ENCODE measurements around the gene LEFTY2. TPM values are rescaled to one million over a fixed set of nuclear protein-coding genes. Genes with fewer than 3 reads are reported as not detected.

The LEFTY2 gene, protein sequence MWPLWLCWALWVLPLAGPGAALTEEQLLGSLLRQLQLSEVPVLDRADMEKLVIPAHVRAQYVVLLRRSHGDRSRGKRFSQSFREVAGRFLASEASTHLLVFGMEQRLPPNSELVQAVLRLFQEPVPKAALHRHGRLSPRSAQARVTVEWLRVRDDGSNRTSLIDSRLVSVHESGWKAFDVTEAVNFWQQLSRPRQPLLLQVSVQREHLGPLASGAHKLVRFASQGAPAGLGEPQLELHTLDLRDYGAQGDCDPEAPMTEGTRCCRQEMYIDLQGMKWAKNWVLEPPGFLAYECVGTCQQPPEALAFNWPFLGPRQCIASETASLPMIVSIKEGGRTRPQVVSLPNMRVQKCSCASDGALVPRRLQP
- total RNA-seq, result not detected in 2 replicates

DNA sequence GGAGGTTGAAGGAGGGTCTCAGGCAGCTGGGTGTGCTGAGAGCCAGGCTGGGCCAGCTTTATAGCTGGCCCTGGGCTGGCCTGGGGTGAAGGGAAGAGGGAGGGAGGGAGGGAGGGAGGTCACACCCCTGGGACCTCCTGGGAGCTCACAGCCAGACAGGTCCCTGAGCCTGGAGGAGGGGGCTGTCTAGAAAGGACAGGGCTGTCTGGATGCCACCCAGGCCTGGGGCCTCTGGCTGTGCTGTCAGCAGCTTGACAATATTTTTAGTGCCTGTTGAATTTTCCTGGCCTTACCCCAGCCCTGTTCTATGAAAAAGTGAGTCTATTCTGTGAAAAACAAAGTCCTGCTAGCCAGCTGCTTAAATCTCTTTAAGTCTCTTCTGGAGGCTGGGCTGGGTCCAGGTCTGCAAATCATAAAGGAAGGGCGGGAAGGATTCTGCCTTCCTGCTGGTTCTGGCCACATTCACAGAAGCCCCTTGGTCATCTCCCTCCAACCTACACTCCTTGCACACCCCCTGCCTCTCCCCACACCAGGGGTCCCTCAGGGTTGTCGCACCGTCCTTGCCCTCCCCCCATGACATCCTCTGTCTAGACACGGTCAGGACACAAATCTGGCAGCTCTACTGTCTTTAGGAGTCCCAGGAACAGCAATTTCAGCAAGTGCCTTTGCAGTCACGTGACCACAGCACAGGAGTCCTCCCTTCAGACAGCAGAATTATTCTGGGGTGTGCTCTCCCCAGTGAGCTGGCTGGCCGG lies at the start of gene LEFTY2:
Gene LEFTY2, minus strand, starts transcription at position 34 of the 755 bp plus-strand sequence. CDS start 80 bp downstream, outside the sequence.

DNA sequence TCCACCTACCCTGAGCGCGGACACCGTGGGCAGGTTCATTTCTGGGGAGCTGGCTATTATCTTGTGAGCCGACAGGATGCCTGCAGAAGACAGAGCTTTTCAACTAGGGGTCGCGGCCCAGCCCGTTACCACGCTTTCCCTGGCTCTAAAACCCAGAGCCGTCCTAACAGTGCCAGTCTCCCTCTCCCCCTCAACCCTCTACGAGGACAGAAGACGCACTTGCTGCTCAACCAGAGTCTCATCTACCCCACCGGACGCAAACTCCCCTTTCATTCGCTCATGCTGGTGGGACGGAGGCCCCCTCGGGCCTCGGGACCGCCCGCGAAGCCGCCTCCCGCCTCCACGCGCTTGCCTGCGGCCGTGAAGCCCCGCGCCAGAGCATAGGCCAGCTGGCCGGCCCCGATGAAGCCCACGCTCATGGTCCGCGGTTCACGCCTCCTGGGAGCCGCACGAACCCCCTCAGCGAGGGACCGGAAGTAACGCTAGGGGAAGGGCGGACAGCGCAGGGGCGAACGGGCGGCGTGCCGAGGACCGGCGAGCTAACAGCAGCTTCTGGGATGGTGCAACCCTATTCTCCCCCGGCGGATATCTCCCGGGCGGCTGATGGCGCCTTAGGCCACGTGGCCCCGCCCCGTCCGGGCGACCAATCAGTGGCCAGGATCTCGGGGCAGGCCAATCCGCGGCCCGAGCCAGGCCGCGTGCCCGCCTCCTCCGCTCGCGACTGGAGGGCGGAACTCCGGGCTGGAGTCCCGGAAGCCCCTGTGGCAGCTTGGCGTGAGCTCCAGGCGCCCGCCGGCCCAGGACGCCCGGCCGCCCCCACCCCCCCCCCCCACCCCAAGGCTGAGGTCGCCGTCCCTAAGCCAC lies 17.1 kb downstream of the LEFTY2 start, which contains the start of gene PYCR2:
Gene PYCR2, minus strand, starts transcription at position 559 of the 864 bp plus-strand sequence. Its CDS starts 140 bp downstream, at position 419.

DNA sequence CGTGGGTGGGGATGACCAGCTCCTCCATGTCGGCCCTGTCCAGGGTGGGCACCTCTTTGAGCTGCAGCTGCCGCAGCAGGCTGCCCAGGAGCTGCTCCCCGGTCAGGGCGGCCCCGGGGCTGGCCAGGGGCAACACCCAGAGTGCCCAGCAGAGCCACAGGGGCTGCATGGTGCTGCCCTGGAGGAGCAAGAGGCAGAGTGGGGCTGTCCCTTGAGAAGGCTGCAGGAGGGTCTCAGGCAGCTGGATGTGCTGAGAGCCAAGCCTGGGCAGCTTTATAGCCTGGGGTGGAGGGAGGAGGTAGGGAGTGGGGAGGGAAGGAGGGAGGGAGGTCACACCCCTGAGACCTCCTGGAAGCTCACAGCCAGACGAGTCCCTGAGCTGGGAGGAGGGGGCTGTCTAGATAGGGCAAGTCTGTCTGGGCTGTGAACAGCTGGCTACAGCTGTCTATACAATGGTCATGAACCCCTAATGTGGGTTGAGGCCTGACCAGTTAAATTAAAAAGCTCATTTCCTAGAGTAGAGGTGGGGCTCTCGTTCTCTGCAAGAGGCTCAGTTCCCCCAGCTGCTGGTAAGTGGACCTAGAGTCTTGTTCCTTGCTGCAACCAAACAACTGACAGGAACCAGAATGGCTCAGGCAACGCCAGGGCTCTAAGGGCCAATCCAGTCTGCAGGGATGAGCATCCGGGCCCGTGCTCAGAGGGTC lies 52.0 kb downstream of the LEFTY2 start, which contains the start of gene LEFTY1:
Gene LEFTY1, minus strand, starts transcription at position 249 of the 704 bp plus-strand sequence. Its CDS starts 80 bp downstream, at position 169.

Small RNA genes lying within 50 kb of the gene (small RNA-seq; reads per million reads assigned to genes)
- gene AL117348.1 (ENCODE audit: low replicate concordance) (not detected), gene NDUFA3P3 (ENCODE audit: low replicate concordance) (not detected)

Other genes starting within 250 kb of the LEFTY2 start
- 118 and 265 TPM in 2 replicates for gene SRP9, start 163.4 kb downstream of the LEFTY2 start, total RNA-seq
- gene EPHX1, start 131.1 kb downstream of the LEFTY2 start, total RNA-seq, result 12.5 and 29.5 TPM in 2 replicates
- 21.2 and 29.9 TPM in 2 replicates for gene TMEM63A, start 58.8 kb downstream of the LEFTY2 start, total RNA-seq
- not detected in 2 replicates for gene LEFTY1, start 52.1 kb downstream of the LEFTY2 start, total RNA-seq
- gene PYCR2, start 17.0 kb downstream of the LEFTY2 start, total RNA-seq, result 39.6 and 47.4 TPM in 2 replicates
- gene SDE2, start 58.1 kb upstream of the LEFTY2 start, total RNA-seq, result 33.3 and 36.8 TPM in 2 replicates
- 99.8 and 121 TPM in 2 replicates for gene H3-3A, start 121.5 kb upstream of the LEFTY2 start, total RNA-seq
- gene ACBD3, start 245.5 kb upstream of the LEFTY2 start, total RNA-seq, result 74.6 and 99.2 TPM in 2 replicates